ENCODE data around the gene SCP2.

Gene SCP2

GRCh38 chr1:53094533-53094919 lies 167.4 kb downstream of the SCP2 start (continued):
- TF ChIP-seq ZNF571 (tag by site-specific recombination; IDR thresholded peaks at IDR 0.05) (no peak), ZNF654 (tag by site-specific recombination; IDR thresholded peaks at IDR 0.05; ENCODE audit: low read depth) (no peak), BCL11B (tag by site-specific recombination; IDR thresholded peaks at IDR 0.05; ENCODE audit: low read depth) (no peak)
